Activated naive CD4-positive, alpha-beta T cell treated with anti-CD3 and anti-CD28 coated beads, Interleukin-2, amount 50 U/mL, for 16 hours (primary cell): ENCODE data around the gene UCHL5.
"Not testable (repeated sequence)": the region's sequence is repeated elsewhere in the genome, so short reads cannot be mapped to it uniquely, and the experiment has no call there.

Experiments used
- DNase-seq: peaks from one replicate; pipeline ENCODE4 v3.0.0-alpha.2; 2020

UCHL5 gene

GRCh38 chr1:193005785-193006184 is 53.4 kb downstream of the UCHL5 start:
- no peak for DNase-seq

GRCh38 chr1:192998536-192998935 is 60.6 kb downstream of the UCHL5 start:
- no peak for DNase-seq

GRCh38 chr1:192994141-192994540 is 65.0 kb downstream of the UCHL5 start:
- no peak for DNase-seq

GRCh38 chr1:192993426-192994085 is 65.6 kb downstream of the UCHL5 start:
- no peak for DNase-seq

- not testable (repeated sequence) for DNase-seq
Observed at GRCh38 chr1:192986748-192987334, 72.3 kb downstream of the UCHL5 start.

- DNase-seq, result no peak
Observed at GRCh38 chr1:192986110-192986747, 72.9 kb downstream of the UCHL5 start.

- DNase-seq, result no peak
Observed at GRCh38 chr1:192984080-192984479, 75.1 kb downstream of the UCHL5 start.

GRCh38 chr1:192983349-192983980 is 75.7 kb downstream of the UCHL5 start:
- DNase-seq, result peak; percentile 17

GRCh38 chr1:192980856-192981255 is 78.3 kb downstream of the UCHL5 start:
- DNase-seq, result no peak

- DNase-seq, result not testable (repeated sequence)
Observed at GRCh38 chr1:192980334-192980733, 78.8 kb downstream of the UCHL5 start.

GRCh38 chr1:192979542-192979941 is 79.6 kb downstream of the UCHL5 start:
- no peak for DNase-seq

- no peak for DNase-seq
Observed at GRCh38 chr1:192978195-192978710, 80.9 kb downstream of the UCHL5 start.

- DNase-seq, result no peak
Observed at GRCh38 chr1:192977089-192977706, 82.0 kb downstream of the UCHL5 start.

- no peak for DNase-seq
Observed at GRCh38 chr1:192976576-192976975, 82.6 kb downstream of the UCHL5 start.

GRCh38 chr1:192974701-192975100 is 84.5 kb downstream of the UCHL5 start:
- DNase-seq, result no peak

- DNase-seq, result no peak
Observed at GRCh38 chr1:192973988-192974387, 85.2 kb downstream of the UCHL5 start.

GRCh38 chr1:192973202-192973601 is 86.0 kb downstream of the UCHL5 start:
- no peak for DNase-seq

- DNase-seq, result no peak
Observed at GRCh38 chr1:192969091-192969490, 90.1 kb downstream of the UCHL5 start.

- no peak for DNase-seq
Observed at GRCh38 chr1:192968323-192968722, 90.8 kb downstream of the UCHL5 start.

- DNase-seq, result no peak
Observed at GRCh38 chr1:192967901-192968300, 91.3 kb downstream of the UCHL5 start.

GRCh38 chr1:192967211-192967877 is 91.8 kb downstream of the UCHL5 start:
- no peak for DNase-seq

- DNase-seq, result no peak
Observed at GRCh38 chr1:192966073-192966472, 93.1 kb downstream of the UCHL5 start.

GRCh38 chr1:192962901-192963300 is 96.3 kb downstream of the UCHL5 start:
- no peak for DNase-seq
